A172 (cell line): ENCODE results near the gene ABAT. TPM values are rescaled to one million over a fixed set of nuclear protein-coding genes. Genes with fewer than 3 reads are reported as not detected.
A peak's percentile ranks its signal among the peaks of the same experiment; 100 is the strongest.
"Not testable (repeated sequence)": the region's sequence is repeated elsewhere in the genome, so short reads cannot be mapped to it uniquely, and the experiment has no call there.

Experiments
- DNase-seq: peaks from one replicate; pipeline ENCODE4 v3.0.0-alpha.2; 2015; ENCODE audit warnings: low spot score
- total RNA-seq: library from RNA; depleted of rRNA; stranded (reverse); fragments of >200 nt; shearing (Covaris generic); gene quantifications from 2 replicates; pipeline ENCODE4 v1.2.3, GENCODE V29; 2014

ABAT gene
- total RNA-seq, 1 experiment from 2014 or later = 0.05 TPM

- DNase-seq = no peak
These were observed 67.7 kb downstream of the ABAT start for GRCh38 chr16:8742068-8742467.

GRCh38 chr16:8748944-8749343 lies 74.5 kb downstream of the ABAT start:
- not testable (repeated sequence) for DNase-seq

GRCh38 chr16:8751481-8752311 lies 77.3 kb downstream of the ABAT start:
- DNase-seq = peak; percentile 92

- no peak for DNase-seq
These were observed 78.3 kb downstream of the ABAT start for GRCh38 chr16:8752706-8753105.

GRCh38 chr16:8753416-8754054 lies 79.1 kb downstream of the ABAT start:
- DNase-seq = no peak

GRCh38 chr16:8756755-8757154 lies 82.3 kb downstream of the ABAT start:
- no peak for DNase-seq

- DNase-seq = no peak
These were observed 83.6 kb downstream of the ABAT start for GRCh38 chr16:8758022-8758421.

- no peak for DNase-seq
These were observed 85.6 kb downstream of the ABAT start for GRCh38 chr16:8760021-8760420.

GRCh38 chr16:8761078-8761477 lies 86.7 kb downstream of the ABAT start:
- no peak for DNase-seq

GRCh38 chr16:8762254-8762653 lies 87.8 kb downstream of the ABAT start:
- no peak for DNase-seq

- DNase-seq = no peak
These were observed 88.7 kb downstream of the ABAT start for GRCh38 chr16:8763083-8763482.

- DNase-seq = no peak
These were observed 89.5 kb downstream of the ABAT start for GRCh38 chr16:8763899-8764298.

- DNase-seq = no peak
These were observed 90.3 kb downstream of the ABAT start for GRCh38 chr16:8764525-8765250.

- no peak for DNase-seq
These were observed 92.8 kb downstream of the ABAT start for GRCh38 chr16:8767176-8767575.

- no peak for DNase-seq
These were observed 93.9 kb downstream of the ABAT start for GRCh38 chr16:8768283-8768682.

GRCh38 chr16:8768692-8769091 lies 94.3 kb downstream of the ABAT start:
- no peak for DNase-seq

GRCh38 chr16:8773537-8773936 lies 99.1 kb downstream of the ABAT start:
- no peak for DNase-seq

- no peak for DNase-seq
These were observed 99.8 kb downstream of the ABAT start for GRCh38 chr16:8774208-8774607.

GRCh38 chr16:8775359-8775758 lies 100.9 kb downstream of the ABAT start:
- no peak for DNase-seq

GRCh38 chr16:8776129-8776584 lies 101.7 kb downstream of the ABAT start:
- DNase-seq = no peak

- DNase-seq = no peak
These were observed 102.8 kb downstream of the ABAT start for GRCh38 chr16:8777217-8777616.

- DNase-seq = no peak
These were observed 107.4 kb downstream of the ABAT start for GRCh38 chr16:8781797-8782196.

- DNase-seq = no peak
These were observed 108.3 kb downstream of the ABAT start for GRCh38 chr16:8782673-8783072.
